ENCODE measurements around the gene EXOC7.

EXOC7 gene

GRCh38 chr17:76142585-76143041 is 39.0 kb upstream of the EXOC7 start:
- Histone ChIP-seq H3K4me1 (ENCODE audit: insufficient read depth, low read length) (peaks cover 34% of the 10 kb centered on the region), H3K27ac (ENCODE audit: low read length) (no peak overlapping the region), H3K36me3 (ENCODE audit: insufficient read depth, low read depth, low read length) (no peaks in the 10 kb centered on the region), H3K9me3 (ENCODE audit: insufficient read depth, low read depth, low read length) (no peaks in the 10 kb centered on the region; the same call in 1 of the 2 replicates), H3K27me3 (ENCODE audit: insufficient read depth, low read length) (peaks cover 85% of the 10 kb centered on the region), H3K4me3 (ENCODE audit: low read length) (peak overlapping the region; percentile 74; the same call in 1 of the 2 replicates), H3K9ac (ENCODE audit: low read depth, low read length) (no peak overlapping the region)

DNA sequence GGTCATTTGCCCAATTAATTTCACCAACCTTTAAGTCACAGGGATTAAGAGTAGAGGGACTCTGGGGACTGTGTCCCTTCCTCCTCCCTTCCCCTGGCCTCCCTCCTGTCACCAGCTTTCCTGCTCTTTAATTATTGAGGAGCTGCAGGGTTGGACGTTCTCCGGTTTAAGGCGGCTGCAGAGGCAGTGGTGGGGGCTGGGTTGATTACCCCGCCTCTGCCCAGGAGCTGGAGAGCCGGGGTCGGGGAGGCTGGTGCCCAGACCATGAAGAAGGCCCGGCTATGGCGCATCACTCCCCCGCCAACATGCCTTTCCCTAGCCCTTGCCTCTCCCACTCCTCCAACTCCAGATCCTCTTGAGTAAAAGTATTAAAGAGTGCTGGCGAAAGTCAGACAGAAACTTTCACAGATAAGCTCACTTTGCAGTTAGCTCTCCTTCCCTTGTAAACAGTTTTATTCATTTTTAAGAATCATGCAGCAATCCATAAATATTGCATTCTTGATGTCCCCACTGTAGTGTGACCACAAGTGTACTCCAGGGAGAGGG is 38.5 kb upstream of the EXOC7 start:
- Histone ChIP-seq H3K9ac (ENCODE audit: low read depth, low read length) (no peak overlapping the region), H3K4me3 (ENCODE audit: low read length) (peak overlapping the region; percentile 74; the same call in 1 of the 2 replicates), H3K27ac (ENCODE audit: low read length) (no peak overlapping the region), H3K9me3 (ENCODE audit: insufficient read depth, low read depth, low read length) (no peaks in the 10 kb centered on the region; the same call in 1 of the 2 replicates), H3K4me1 (ENCODE audit: insufficient read depth, low read length) (peaks cover 36% of the 10 kb centered on the region), H3K36me3 (ENCODE audit: insufficient read depth, low read depth, low read length) (no peaks in the 10 kb centered on the region), H3K27me3 (ENCODE audit: insufficient read depth, low read length) (peaks cover 90% of the 10 kb centered on the region)

DNA sequence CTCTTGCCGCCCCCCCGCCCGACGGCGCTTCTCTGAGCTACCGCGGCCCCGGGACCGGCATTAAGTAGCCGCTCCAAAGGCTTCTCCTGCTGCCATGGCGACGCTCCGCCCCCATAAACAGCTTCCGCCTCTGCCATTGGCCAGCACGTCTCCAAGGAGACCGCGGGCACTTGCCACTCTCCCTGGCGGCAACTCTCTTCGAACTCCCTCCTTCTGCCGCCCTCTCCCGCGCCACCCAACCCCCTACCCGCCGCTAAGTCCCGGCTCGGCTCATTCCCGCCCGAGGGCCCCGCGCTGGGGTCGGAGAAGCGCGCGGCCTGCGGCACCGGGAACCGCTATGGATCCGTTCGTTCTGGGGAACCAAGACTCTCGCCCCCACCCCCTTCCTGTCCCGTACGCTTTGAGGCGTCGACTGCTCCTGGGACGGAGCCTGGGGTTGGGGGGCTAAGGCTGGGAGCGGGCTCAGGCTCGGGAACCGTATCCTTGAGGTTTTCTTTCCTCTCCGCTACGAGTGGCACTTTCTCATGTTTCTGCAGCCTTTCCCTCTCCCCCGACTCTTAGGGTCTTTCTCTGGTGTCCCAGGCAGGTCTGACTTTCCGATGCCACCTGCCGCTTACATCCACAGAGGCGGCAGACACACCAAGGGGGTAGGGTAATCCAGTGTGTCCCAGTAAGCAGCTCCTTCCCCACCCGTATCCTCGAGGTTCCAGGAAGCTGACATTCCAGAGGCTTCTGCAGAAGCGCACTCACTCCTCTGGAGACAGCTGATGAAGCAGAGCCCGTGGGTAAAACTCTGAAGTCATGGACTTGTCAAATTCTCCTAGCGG is 37.8 kb upstream of the EXOC7 start, which contains the start of gene FOXJ1:
Gene FOXJ1, minus strand, starts transcription at position 34 of the 827 bp plus-strand sequence. CDS start 850 bp downstream, outside the sequence.
- Histone ChIP-seq H3K9ac (ENCODE audit: low read depth, low read length) (peak within 1 kb of the TSS; percentile 57; the same call in 1 of the 2 replicates), H3K27ac (ENCODE audit: low read length) (no peak within 1 kb of the TSS), H3K27me3 (ENCODE audit: insufficient read depth, low read length) (peaks cover 95% of the 10 kb centered on the region)

DNA sequence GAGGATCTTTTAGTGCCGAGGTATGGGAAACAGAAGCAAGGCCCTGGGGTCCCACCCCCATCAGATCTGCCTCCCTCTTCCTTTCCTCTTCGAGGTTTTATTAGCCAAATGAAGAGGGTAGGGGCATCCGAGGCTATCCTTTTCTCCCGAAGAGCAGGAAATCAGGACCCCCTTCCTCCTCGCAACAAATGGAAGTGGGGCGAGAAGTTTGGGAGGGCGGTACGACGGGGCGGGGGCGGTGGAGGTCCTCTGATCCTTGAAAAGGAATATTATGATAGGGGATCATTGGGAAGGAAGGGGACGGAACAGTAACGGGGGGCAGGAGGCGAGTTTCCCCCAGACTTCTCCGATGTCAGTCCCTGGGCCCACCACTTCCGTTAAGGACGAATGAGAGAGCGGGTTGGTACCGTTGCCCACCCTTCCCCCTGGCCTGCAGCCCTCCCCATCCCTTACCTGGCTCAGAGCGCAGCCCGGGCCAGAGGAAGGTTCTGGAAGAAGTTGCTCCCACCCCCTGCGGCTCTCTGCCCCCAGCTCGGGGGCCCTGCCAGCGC is 37.1 kb upstream of the EXOC7 start:
- peaks cover 45% of the 10 kb centered on the region for H3K4me1 ChIP-seq (ENCODE audit: insufficient read depth, low read length)
- H3K9me3 ChIP-seq (ENCODE audit: insufficient read depth, low read depth, low read length), result no peaks in the 10 kb centered on the region; the same call in 1 of the 2 replicates
- H3K36me3 ChIP-seq (ENCODE audit: insufficient read depth, low read depth, low read length), result no peaks in the 10 kb centered on the region
- no peak overlapping the region for H3K9ac ChIP-seq (ENCODE audit: low read depth, low read length)
- peaks cover 95% of the 10 kb centered on the region for H3K27me3 ChIP-seq (ENCODE audit: insufficient read depth, low read length)
- H3K27ac ChIP-seq (ENCODE audit: low read length), result no peak overlapping the region
- H3K4me3 ChIP-seq (ENCODE audit: low read length), result peak overlapping the region; percentile 74; the same call in 1 of the 2 replicates

More for the DNA sequence above, 37.8 kb upstream of the EXOC7 start, which contains the start of gene FOXJ1:
- Histone ChIP-seq H3K4me1 (ENCODE audit: insufficient read depth, low read length) (peaks cover 43% of the 10 kb centered on the region), H3K4me3 (ENCODE audit: low read length) (peak within 1 kb of the TSS; percentile 74), H3K36me3 (ENCODE audit: insufficient read depth, low read depth, low read length) (no peaks in the 10 kb centered on the region), H3K9me3 (ENCODE audit: insufficient read depth, low read depth, low read length) (no peaks in the 10 kb centered on the region; the same call in 1 of the 2 replicates)

DNA sequence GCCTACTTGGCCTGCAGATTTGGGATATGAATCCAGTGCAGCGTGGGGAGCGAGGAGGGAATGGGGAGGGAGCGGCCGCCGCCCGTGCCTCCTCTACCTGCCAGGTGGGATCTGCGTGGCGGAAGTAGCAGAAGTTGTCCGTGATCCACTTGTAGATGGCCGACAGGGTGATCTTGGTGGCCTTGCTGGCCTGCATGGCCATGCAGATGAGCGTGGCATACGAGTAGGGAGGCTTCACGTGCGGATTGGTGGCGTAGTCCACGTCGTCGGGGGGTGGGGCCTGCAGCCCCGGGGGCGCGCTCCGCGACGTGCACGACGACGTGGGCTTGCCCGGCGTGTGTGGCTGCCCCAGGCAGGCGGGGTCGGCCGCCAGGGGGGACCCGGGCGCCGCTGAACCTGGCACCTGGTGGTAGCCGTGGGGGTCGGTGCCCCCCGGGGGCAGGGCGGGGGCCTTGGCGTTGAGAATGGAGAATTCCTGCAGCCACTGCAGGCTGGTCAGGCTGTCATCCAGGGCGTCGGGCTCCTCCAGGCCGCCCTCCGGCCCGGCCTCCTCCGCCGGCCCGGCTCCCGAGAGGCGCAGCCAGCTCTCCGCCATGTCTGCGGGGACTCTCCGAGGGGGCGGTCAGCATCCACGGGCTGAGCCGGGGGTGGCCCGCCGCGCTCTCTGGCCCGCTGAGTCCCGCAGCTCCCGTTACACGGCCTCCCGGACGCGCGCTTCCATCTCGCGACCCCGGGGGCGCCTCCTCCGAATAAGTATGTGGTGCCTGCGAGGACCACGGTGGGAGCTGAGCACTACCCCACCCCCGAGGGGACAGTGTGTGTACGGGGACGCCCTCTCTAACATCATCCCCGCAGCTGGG is 36.4 kb upstream of the EXOC7 start:
- H3K9me3 ChIP-seq (ENCODE audit: insufficient read depth, low read depth, low read length), result no peaks in the 10 kb centered on the region; the same call in 1 of the 2 replicates
- H3K27me3 ChIP-seq (ENCODE audit: insufficient read depth, low read length), result peaks cover 97% of the 10 kb centered on the region
- peak overlapping the region; percentile 74; the same call in 1 of the 2 replicates for H3K4me3 ChIP-seq (ENCODE audit: low read length)
- H3K9ac ChIP-seq (ENCODE audit: low read depth, low read length), result no peak overlapping the region; the same call in 1 of the 2 replicates
- no peak overlapping the region for H3K27ac ChIP-seq (ENCODE audit: low read length)
- H3K4me1 ChIP-seq (ENCODE audit: insufficient read depth, low read length), result peaks cover 48% of the 10 kb centered on the region
- no peaks in the 10 kb centered on the region for H3K36me3 ChIP-seq (ENCODE audit: insufficient read depth, low read depth, low read length)

- Histone ChIP-seq H3K27ac (ENCODE audit: low read length) (no peak overlapping the region), H3K4me1 (ENCODE audit: insufficient read depth, low read length) (peaks cover 53% of the 10 kb centered on the region), H3K36me3 (ENCODE audit: insufficient read depth, low read depth, low read length) (no peaks in the 10 kb centered on the region), H3K9me3 (ENCODE audit: insufficient read depth, low read depth, low read length) (no peaks in the 10 kb centered on the region; the same call in 1 of the 2 replicates), H3K27me3 (ENCODE audit: insufficient read depth, low read length) (peaks cover 100% of the 10 kb centered on the region), H3K4me3 (ENCODE audit: low read length) (peak overlapping the region; percentile 74; the same call in 1 of the 2 replicates), H3K9ac (ENCODE audit: low read depth, low read length) (no peak overlapping the region; the same call in 1 of the 2 replicates)
Observed at GRCh38 chr17:76138896-76139752, 35.5 kb upstream of the EXOC7 start.

- peaks cover 56% of the 10 kb centered on the region for H3K4me1 ChIP-seq (ENCODE audit: insufficient read depth, low read length)
- H3K9ac ChIP-seq (ENCODE audit: low read depth, low read length), result peak overlapping the region; percentile 30; the same call in 1 of the 2 replicates
- peaks cover 100% of the 10 kb centered on the region for H3K27me3 ChIP-seq (ENCODE audit: insufficient read depth, low read length)
- H3K36me3 ChIP-seq (ENCODE audit: insufficient read depth, low read depth, low read length), result no peaks in the 10 kb centered on the region
- no peaks in the 10 kb centered on the region; the same call in 1 of the 2 replicates for H3K9me3 ChIP-seq (ENCODE audit: insufficient read depth, low read depth, low read length)
- H3K4me3 ChIP-seq (ENCODE audit: low read length), result peak overlapping the region; percentile 74; the same call in 1 of the 2 replicates
- no peak overlapping the region for H3K27ac ChIP-seq (ENCODE audit: low read length)
Observed at GRCh38 chr17:76138234-76138895, 34.8 kb upstream of the EXOC7 start.

GRCh38 chr17:76137351-76138233 is 34.0 kb upstream of the EXOC7 start:
- H3K36me3 ChIP-seq (ENCODE audit: insufficient read depth, low read depth, low read length), result no peaks in the 10 kb centered on the region
- H3K27ac ChIP-seq (ENCODE audit: low read length), result no peak overlapping the region
- H3K4me1 ChIP-seq (ENCODE audit: insufficient read depth, low read length), result peaks cover 56% of the 10 kb centered on the region
- H3K4me3 ChIP-seq (ENCODE audit: low read length), result peak overlapping the region; percentile 74; the same call in 1 of the 2 replicates
- H3K9me3 ChIP-seq (ENCODE audit: insufficient read depth, low read depth, low read length), result no peaks in the 10 kb centered on the region; the same call in 1 of the 2 replicates
- H3K27me3 ChIP-seq (ENCODE audit: insufficient read depth, low read length), result peaks cover 100% of the 10 kb centered on the region
- peak overlapping the region; percentile 30; the same call in 1 of the 2 replicates for H3K9ac ChIP-seq (ENCODE audit: low read depth, low read length)

- Histone ChIP-seq H3K9me3 (ENCODE audit: insufficient read depth, low read depth, low read length) (no peaks in the 10 kb centered on the region; the same call in 1 of the 2 replicates), H3K27me3 (ENCODE audit: insufficient read depth, low read length) (peaks cover 97% of the 10 kb centered on the region), H3K27ac (ENCODE audit: low read length) (no peak overlapping the region), H3K4me1 (ENCODE audit: insufficient read depth, low read length) (peaks cover 53% of the 10 kb centered on the region), H3K36me3 (ENCODE audit: insufficient read depth, low read depth, low read length) (no peaks in the 10 kb centered on the region), H3K4me3 (ENCODE audit: low read length) (peak overlapping the region; percentile 32; the same call in 1 of the 2 replicates), H3K9ac (ENCODE audit: low read depth, low read length) (no peak overlapping the region)
Observed at GRCh38 chr17:76137001-76137350, 33.4 kb upstream of the EXOC7 start.

All from iPS-20b (cell line).